Measurements from ENCODE around the gene KLF18. TPM values are rescaled to one million over a fixed set of nuclear protein-coding genes. Genes with fewer than 3 reads are reported as not detected.

The KLF18 gene
- total RNA-seq, 1 experiment from 2014 or later = not detected

- Histone ChIP-seq H3K9me3 (no peaks in the 10 kb centered on the region), H3K27me3 (replicated peaks; ENCODE audit: control insufficient read depth, insufficient read depth, low read length) (no peaks in the 10 kb centered on the region), H3K36me3 (ENCODE audit: control insufficient read depth, insufficient read depth, low read length) (no peaks in the 10 kb centered on the region), H3K4me1 (no peaks in the 10 kb centered on the region; the same call in 1 of the 2 replicates), H3K4me3 (ENCODE audit: low read depth, low read length) (no peak overlapping the region)
- intact Hi-C loops (cut with micrococcal nuclease; ENCODE audit: unreplicated experiment) = no loop called here
- Mint-ChIP-seq H3K9me3 (ENCODE audit: unreplicated experiment) (peaks cover 9% of the 10 kb centered on the region), H3K27ac (ENCODE audit: unreplicated experiment) (no peak overlapping the region), H3K36me3 (ENCODE audit: insufficient read depth, unreplicated experiment) (no peaks in the 10 kb centered on the region), H3K27me3 (ENCODE audit: insufficient read depth, unreplicated experiment) (peaks cover 5% of the 10 kb centered on the region), H3K4me1 (ENCODE audit: low read depth, unreplicated experiment) (no peaks in the 10 kb centered on the region), H3K4me3 (ENCODE audit: unreplicated experiment) (no peak overlapping the region)
- ChIA-PET POLR2A (no interaction called here), CTCF (no interaction called here)
- DNase-seq = no peak
- BruUV-seq (replicated peaks) = no TSS peak
- no peak for TF ChIP-seq CTCF (IDR thresholded peaks at IDR 0.05; ENCODE audit: insufficient read depth in 1 of 2, low read depth in 1 of 2, low read length in 1 of 2, severe bottlenecking in 1 of 2, unreplicated experiment in 1 of 2)
These were observed 10.4 kb upstream of the KLF18 start for GRCh38 chr1:44151808-44152207.

- Histone ChIP-seq H3K27me3 (replicated peaks; ENCODE audit: control insufficient read depth, insufficient read depth, low read length) (no peaks in the 10 kb centered on the region), H3K4me1 (no peaks in the 10 kb centered on the region; the same call in 1 of the 2 replicates), H3K4me3 (ENCODE audit: low read depth, low read length) (no peak overlapping the region), H3K9me3 (no peaks in the 10 kb centered on the region), H3K36me3 (ENCODE audit: control insufficient read depth, insufficient read depth, low read length) (no peaks in the 10 kb centered on the region)
- intact Hi-C loops (cut with micrococcal nuclease; ENCODE audit: unreplicated experiment) = no loop called here
- Mint-ChIP-seq H3K9me3 (ENCODE audit: unreplicated experiment) (peaks cover 9% of the 10 kb centered on the region), H3K4me3 (ENCODE audit: unreplicated experiment) (no peak overlapping the region), H3K4me1 (ENCODE audit: low read depth, unreplicated experiment) (no peaks in the 10 kb centered on the region), H3K36me3 (ENCODE audit: insufficient read depth, unreplicated experiment) (no peaks in the 10 kb centered on the region), H3K27ac (ENCODE audit: unreplicated experiment) (no peak overlapping the region), H3K27me3 (ENCODE audit: insufficient read depth, unreplicated experiment) (peaks cover 5% of the 10 kb centered on the region)
- DNase-seq = no peak
- ChIA-PET CTCF (no interaction called here), POLR2A (no interaction called here)
- TF ChIP-seq CTCF (IDR thresholded peaks at IDR 0.05; ENCODE audit: insufficient read depth in 1 of 2, low read depth in 1 of 2, low read length in 1 of 2, severe bottlenecking in 1 of 2, unreplicated experiment in 1 of 2) = no peak
- BruUV-seq (replicated peaks) = no TSS peak
These were observed 9.9 kb upstream of the KLF18 start for GRCh38 chr1:44151332-44151731.

- no peak for TF ChIP-seq CTCF (IDR thresholded peaks at IDR 0.05; ENCODE audit: insufficient read depth in 1 of 2, low read depth in 1 of 2, low read length in 1 of 2, severe bottlenecking in 1 of 2, unreplicated experiment in 1 of 2)
- Mint-ChIP-seq H3K4me3 (ENCODE audit: unreplicated experiment) (no peak overlapping the region), H3K9me3 (ENCODE audit: unreplicated experiment) (peaks cover 24% of the 10 kb centered on the region), H3K27me3 (ENCODE audit: insufficient read depth, unreplicated experiment) (peaks cover 4% of the 10 kb centered on the region), H3K4me1 (ENCODE audit: low read depth, unreplicated experiment) (no peaks in the 10 kb centered on the region), H3K27ac (ENCODE audit: unreplicated experiment) (no peak overlapping the region), H3K36me3 (ENCODE audit: insufficient read depth, unreplicated experiment) (no peaks in the 10 kb centered on the region)
- no TSS peak for BruUV-seq (replicated peaks)
- no peak for DNase-seq
- ChIA-PET CTCF (no interaction called here), POLR2A (no interaction called here)
- Histone ChIP-seq H3K36me3 (ENCODE audit: control insufficient read depth, insufficient read depth, low read length) (no peaks in the 10 kb centered on the region), H3K9me3 (peaks cover 11% of the 10 kb centered on the region), H3K27me3 (replicated peaks; ENCODE audit: control insufficient read depth, insufficient read depth, low read length) (no peaks in the 10 kb centered on the region), H3K4me1 (no peaks in the 10 kb centered on the region), H3K4me3 (ENCODE audit: low read depth, low read length) (no peak overlapping the region)
- intact Hi-C loops (cut with micrococcal nuclease; ENCODE audit: unreplicated experiment) = no loop called here
These were observed 6.2 kb upstream of the KLF18 start for GRCh38 chr1:44147582-44147981.

All from Caco-2 (cell line).